RWPE2 (cell line): ENCODE measurements around the gene UBXN4.

Experiments used
- ATAC-seq: fragments of 200-7000 bp; cut with Tn5 transposase; 3 replicates; pipeline ENCODE4 v1.9.1; 2021; ENCODE audit warnings: low read depth
- DNase-seq: peaks from one replicate; pipeline ENCODE4 v3.0.0-alpha.2; 2020; ENCODE audit warnings: low spot score
- H3K27ac ChIP-seq: fragments of 450-650 bp; 2 replicates; pipeline ENCODE4 v1.5.1; 2017; ENCODE audit warnings: mild to moderate bottlenecking; ENCODE audit not compliant: poor library complexity, severe bottlenecking
- H3K27me3 ChIP-seq: fragments of 250-450 bp; sonication (Bioruptor Pico); 2 replicates; pipeline ENCODE4 v1.5.1; 2021; ENCODE audit warnings: mild to moderate bottlenecking, moderate library complexity; ENCODE audit not compliant: insufficient read depth, poor library complexity, severe bottlenecking
- H3K36me3 ChIP-seq: fragments of 250-450 bp; sonication (Bioruptor Pico); 2 replicates; pipeline ENCODE4 v1.5.1; 2020; ENCODE audit warnings: low read depth, mild to moderate bottlenecking, moderate library complexity
- H3K4me1 ChIP-seq: fragments of 250-450 bp; sonication (Bioruptor Pico); 2 replicates; pipeline ENCODE4 v1.5.1; 2021; ENCODE audit warnings: mild to moderate bottlenecking, moderate library complexity; ENCODE audit not compliant: insufficient read depth, poor library complexity, severe bottlenecking
- H3K4me3 ChIP-seq: fragments of 250-450 bp; sonication (Bioruptor Pico); 2 replicates; pipeline ENCODE4 v1.5.1; 2021; ENCODE audit warnings: mild to moderate bottlenecking, moderate library complexity; ENCODE audit not compliant: severe bottlenecking
- H3K9me3 ChIP-seq: fragments of 250-450 bp; sonication (Bioruptor Pico); 2 replicates; pipeline ENCODE4 v1.5.1; 2021; ENCODE audit warnings: mild to moderate bottlenecking, moderate library complexity; ENCODE audit not compliant: severe bottlenecking
- TF ChIP-seq, protein P1 (sequence below): fragments of 450-650 bp; IDR thresholded peaks from one replicate; pipeline ENCODE4 v1.5.1; 2017; ENCODE audit warnings: mild to moderate bottlenecking, moderate library complexity; ENCODE audit not compliant: poor library complexity, severe bottlenecking

UBXN4 gene

DNA sequence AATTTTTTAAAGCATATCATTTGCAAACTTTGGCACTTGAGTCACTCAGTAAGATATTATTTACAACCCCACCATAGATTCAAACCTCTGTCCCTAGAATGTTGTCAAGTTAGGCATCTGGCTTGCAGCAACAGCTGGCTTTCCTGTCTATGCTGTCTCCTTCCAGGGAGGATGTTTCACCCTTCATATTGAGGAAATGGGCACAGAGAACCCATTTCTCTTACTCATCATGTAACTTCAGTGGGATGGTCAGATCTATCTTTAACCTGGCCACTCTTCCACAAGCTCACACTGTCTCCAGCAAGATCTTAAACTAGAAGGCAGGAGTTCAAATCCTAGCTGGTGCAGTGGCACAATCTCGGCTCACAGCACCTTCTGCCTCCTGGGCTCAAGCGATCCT lies 79.5 kb downstream of the UBXN4 start:
- no peaks in the 10 kb centered on the region for H3K4me1 ChIP-seq
- TF ChIP-seq, protein P1, sequence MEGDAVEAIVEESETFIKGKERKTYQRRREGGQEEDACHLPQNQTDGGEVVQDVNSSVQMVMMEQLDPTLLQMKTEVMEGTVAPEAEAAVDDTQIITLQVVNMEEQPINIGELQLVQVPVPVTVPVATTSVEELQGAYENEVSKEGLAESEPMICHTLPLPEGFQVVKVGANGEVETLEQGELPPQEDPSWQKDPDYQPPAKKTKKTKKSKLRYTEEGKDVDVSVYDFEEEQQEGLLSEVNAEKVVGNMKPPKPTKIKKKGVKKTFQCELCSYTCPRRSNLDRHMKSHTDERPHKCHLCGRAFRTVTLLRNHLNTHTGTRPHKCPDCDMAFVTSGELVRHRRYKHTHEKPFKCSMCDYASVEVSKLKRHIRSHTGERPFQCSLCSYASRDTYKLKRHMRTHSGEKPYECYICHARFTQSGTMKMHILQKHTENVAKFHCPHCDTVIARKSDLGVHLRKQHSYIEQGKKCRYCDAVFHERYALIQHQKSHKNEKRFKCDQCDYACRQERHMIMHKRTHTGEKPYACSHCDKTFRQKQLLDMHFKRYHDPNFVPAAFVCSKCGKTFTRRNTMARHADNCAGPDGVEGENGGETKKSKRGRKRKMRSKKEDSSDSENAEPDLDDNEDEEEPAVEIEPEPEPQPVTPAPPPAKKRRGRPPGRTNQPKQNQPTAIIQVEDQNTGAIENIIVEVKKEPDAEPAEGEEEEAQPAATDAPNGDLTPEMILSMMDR = no peak
- H3K9me3 ChIP-seq = no peaks in the 10 kb centered on the region
- H3K27ac ChIP-seq = no peak overlapping the region
- no peaks in the 10 kb centered on the region for H3K27me3 ChIP-seq
- DNase-seq (no peak), ATAC-seq (no peak)
- H3K4me3 ChIP-seq = no peak overlapping the region
- no peaks in the 10 kb centered on the region for H3K36me3 ChIP-seq

DNA sequence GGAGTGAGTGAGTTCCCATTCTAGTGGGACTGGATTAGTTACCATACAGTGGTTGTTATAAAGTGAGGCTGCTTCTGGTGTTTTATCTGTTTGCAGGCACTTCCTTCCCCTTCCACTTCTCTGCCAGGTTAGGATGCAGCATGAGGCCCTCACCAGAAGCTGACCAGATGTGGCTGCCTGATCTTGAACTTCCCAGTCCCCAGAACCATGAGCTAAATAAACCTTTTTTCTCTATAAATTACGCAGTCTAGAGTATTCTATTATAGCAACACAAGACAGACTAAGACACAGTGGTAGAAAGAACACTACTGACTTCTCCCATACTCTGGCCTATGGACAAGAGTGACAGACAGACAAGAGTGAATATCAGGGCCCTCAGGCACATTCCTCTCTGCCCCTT lies 81.2 kb downstream of the UBXN4 start:
- H3K36me3 ChIP-seq = no peaks in the 10 kb centered on the region
- no peak overlapping the region for H3K4me3 ChIP-seq
- TF ChIP-seq, protein P1 = no peak
- H3K4me1 ChIP-seq = no peaks in the 10 kb centered on the region
- ATAC-seq (no peak), DNase-seq (no peak)
- no peaks in the 10 kb centered on the region for H3K27me3 ChIP-seq
- no peak overlapping the region for H3K27ac ChIP-seq
- H3K9me3 ChIP-seq = no peaks in the 10 kb centered on the region

DNA sequence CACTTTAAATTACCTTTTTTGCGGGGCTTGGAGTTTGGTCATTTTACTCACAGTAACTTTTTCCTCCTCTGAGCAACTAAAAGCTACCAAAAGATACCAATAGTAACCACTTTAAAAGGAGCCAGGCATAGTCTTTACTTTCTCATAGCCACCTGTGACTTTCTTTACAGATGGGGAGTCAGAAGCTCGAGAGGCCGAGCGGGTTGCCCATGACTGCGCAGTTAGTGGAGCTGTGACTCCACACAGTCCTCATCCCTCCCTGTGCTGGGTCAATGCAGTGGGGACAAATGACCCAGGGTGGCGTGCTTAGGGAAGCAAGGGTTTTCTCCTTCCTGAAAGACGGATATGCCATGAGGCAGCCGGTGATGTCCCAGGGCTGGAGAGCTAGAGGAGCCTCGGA lies 83.5 kb downstream of the UBXN4 start:
- no peaks in the 10 kb centered on the region for H3K4me1 ChIP-seq
- no peaks in the 10 kb centered on the region for H3K36me3 ChIP-seq
- no peaks in the 10 kb centered on the region for H3K9me3 ChIP-seq
- DNase-seq (no peak), ATAC-seq (0 out of 3 replicates have a peak, but pooled peaks have one; percentile 14)
- TF ChIP-seq, protein P1 = no peak
- no peaks in the 10 kb centered on the region for H3K27me3 ChIP-seq
- H3K27ac ChIP-seq = no peak overlapping the region
- no peak overlapping the region for H3K4me3 ChIP-seq

DNA sequence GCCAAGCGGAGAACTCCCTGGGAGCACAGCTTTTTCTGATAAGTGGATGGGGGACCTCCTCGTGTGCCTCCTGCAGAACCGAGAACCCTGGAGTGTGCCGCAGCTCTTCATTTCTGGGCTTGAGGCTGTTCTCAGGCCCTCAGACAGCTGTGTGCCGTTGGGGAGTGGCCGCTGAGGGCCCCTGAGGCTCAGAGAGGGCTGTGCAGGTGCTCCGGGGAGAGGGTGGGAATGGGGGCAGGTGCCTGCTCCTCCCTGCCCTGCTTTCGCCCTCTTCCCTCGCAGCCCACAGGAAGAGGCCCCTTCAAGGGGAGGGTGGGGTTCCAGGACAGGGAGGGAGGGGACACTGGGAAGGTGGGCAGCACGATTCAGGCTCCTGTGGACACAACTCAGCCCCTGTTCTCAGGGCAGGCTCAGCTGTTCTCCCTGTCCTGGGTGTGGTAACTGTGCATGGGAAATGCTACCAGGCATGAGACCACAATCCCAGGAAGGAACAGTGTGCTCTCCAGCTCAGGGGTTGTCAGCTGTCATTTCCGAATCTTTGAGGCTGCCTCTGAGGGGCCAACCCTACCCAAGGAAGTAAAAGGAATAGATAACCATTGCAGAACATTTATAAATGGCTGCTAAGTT lies 84.0 kb downstream of the UBXN4 start:
- ATAC-seq = peak; percentile 19; the same call in 1 of the 3 replicates
- no peaks in the 10 kb centered on the region for H3K27me3 ChIP-seq
- DNase-seq = no peak
- H3K4me1 ChIP-seq = no peaks in the 10 kb centered on the region
- H3K4me3 ChIP-seq = no peak overlapping the region
- TF ChIP-seq, protein P1 = no peak
- H3K9me3 ChIP-seq = no peaks in the 10 kb centered on the region
- H3K27ac ChIP-seq = no peak overlapping the region
- no peaks in the 10 kb centered on the region for H3K36me3 ChIP-seq

DNA sequence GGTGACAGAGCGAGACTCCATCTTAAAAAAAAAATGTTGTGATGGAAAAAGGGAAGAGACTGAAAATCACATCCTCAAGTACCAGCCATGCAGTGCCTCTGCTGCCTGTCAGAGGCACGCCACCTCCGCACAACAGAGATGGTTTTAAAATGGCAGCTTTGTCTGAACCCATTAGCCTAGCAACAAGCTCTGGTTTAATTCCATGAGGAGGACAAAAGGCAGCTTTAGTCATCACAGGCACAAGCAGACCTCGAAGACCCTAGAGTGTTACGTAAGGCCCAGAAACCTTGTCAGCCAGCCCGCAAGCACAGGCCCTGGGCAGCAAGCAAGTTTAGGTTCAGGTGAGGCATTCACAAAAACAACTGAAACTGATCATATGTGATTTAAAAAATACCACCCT lies 84.9 kb downstream of the UBXN4 start:
- Histone ChIP-seq H3K36me3 (no peaks in the 10 kb centered on the region), H3K9me3 (no peaks in the 10 kb centered on the region), H3K27me3 (no peaks in the 10 kb centered on the region), H3K4me1 (no peaks in the 10 kb centered on the region), H3K4me3 (no peak overlapping the region), H3K27ac (no peak overlapping the region)
- TF ChIP-seq, protein P1 = no peak
- ATAC-seq = no peak
- DNase-seq = no peak
